A204.1 (cell line): Measurements from ENCODE around the gene CD38.
"Not testable (repeated sequence)": the region's sequence is repeated elsewhere in the genome, so short reads cannot be mapped to it uniquely, and the experiment has no call there.

ENCODE experiments used
- FAIRE-seq: peaks from 2 replicates; lab custom pipeline; 2012; peaks lifted over from hg19 to GRCh38; lab: Jason Lieb, UNC

CD38 gene

GRCh38 chr4:15799701-15800100 lies 21.6 kb downstream of the CD38 start:
- no peak for FAIRE-seq

DNA sequence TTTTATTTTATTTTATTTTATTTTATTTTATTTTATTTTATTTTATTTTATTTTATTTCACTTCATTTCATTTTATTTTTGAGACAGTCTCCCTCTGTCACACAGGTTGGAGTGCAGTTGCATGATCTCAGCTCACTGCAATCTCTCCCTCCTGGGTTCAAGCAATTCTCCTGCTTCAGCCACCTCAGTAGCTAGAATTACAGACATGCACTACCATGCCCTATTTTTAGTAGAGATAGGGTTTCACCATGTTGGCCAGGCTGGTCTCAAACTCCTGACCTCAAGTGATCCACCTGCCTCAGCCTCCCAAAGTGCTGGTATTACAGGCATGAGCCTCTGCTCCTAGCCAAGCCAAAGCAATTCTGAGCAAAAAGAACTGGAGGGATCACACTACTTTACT lies 24.4 kb downstream of the CD38 start:
- FAIRE-seq = not testable (repeated sequence)

DNA sequence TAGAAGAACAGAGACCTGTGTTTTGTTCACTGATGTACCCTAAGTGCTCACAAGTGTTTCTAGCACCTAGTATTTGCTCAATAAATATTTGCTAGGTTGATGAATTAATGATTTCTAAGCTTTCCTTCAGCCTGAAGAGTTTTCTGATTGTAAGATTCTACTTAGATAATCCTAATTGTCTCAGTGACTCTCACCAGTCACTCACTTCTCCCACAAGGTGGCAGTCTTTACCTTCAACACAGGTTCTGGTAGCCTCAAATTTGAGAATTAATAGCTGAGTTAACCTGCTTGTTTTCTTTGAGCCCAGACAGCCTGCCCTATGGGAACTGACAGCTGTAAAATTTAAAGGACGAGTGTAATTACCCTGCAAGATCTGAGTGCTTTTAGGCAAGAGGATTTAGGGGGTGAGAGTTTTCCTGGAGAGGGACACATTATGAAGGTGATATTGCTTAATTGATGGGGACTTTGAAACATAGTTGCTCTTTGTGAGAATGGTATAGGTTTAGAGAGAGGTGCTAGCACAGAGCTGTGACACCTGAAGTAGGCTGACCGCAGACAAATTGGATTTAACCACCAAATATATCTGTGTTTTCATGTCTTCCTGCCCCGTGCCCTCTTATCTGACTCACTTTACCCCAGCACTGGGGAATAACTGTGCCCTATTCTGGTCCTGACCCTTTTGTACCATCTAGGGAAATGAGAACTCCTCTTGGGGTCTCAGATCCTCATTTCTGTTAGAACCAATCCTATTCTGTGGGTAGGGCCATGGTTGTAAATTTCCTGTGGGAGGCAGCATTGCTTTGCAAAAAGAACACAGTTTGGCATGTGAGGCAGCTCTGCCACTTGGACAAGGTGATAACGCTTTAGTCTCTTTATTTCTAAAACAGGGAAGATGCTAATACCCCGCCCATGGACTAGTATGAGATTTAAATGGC lies 27.7 kb downstream of the CD38 start:
- peak; percentile 92 for FAIRE-seq

DNA sequence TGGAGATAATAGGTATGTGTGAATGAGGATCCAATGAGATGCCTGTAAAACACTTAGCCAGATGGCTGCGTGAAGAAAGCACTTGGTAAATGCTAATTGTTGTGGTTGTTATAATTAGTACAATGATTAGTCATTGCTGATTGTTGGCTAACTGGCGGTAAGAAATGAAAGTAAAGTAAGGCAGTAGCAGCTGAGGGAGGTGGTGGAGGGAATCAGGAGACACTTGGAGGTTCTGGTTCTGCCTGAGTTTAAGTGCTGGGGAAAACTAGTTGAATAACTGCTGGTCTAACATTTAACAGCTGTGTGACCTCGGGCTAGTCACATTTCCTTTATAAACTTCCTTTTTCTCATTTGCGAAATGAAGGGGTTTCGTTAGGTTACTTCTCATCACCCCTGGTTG lies 30.9 kb downstream of the CD38 start:
- no peak for FAIRE-seq

- no peak for FAIRE-seq
Observed at GRCh38 chr4:15809466-15809865, 31.3 kb downstream of the CD38 start.

DNA sequence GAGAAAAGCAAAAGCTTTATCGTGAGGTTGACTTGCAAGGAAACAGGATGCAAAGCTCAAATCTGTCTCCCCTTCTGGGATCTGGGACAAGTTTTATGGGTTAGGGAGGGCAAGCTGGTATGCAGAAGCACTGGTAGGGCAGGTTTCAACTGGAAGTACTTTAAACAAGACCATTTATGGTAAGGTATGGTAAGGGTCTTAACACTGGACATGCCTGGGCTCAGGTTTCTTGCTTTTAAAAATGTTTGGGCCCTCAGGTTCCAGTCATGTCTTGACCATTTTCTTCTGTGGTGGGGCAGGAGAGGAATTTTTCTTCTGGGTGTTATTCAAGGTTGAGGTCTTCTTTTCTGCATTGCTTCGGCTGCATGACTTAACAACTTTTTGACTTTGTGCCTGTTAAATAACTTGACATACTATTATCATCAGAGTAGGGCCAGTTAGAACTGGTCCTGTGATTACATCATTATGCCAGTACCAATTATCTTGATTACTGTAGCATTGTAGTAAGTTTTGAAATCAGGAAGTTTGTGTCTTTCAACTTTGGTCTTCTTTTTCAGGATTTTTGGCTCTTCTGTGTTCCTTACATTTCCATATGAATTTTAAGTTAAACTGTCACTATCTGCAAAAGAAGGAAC lies 33.7 kb downstream of the CD38 start:
- no peak for FAIRE-seq

- no peak for FAIRE-seq
Observed at GRCh38 chr4:15832523-15833451, 54.7 kb downstream of the CD38 start.

DNA sequence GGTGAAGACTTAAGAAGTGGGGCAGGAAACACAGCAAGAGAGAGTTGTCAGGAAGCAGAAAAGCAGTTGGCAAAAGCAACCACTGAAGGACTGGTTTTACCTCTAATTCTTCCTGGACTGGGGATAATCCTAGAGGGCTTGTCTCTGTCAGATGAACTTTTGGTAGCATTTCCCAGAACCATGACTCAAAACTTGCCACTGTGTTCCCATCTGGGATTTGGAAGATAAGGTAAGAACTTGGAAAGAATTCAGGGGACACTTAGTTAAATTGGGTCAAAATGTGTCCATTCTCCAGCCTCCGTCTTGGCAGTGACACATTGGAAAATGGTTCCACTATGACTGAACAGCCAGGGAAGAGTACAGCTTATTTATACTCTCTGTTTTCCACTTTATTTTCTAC lies 55.7 kb downstream of the CD38 start:
- no peak for FAIRE-seq

DNA sequence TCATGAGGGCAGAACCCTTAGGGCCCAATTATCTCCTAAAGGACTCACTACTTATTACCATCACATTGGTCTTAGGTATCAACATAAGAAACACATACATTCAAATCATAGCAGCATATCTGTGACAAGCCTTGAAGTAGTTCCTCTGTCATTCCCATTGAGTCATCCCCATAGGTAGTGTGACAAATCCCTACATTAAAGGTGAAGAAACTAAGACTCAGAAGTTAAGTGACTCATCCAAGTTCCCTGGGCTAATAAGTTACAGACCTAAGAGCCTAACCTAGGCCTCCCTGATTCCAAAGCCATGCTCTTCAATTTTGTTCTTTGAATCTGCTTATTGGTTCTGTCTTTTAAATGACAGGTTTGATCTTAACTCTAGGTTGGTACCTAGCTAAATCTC lies 58.2 kb downstream of the CD38 start:
- no peak for FAIRE-seq

- no peak for FAIRE-seq
Observed at GRCh38 chr4:15837591-15837990, 59.5 kb downstream of the CD38 start.

DNA sequence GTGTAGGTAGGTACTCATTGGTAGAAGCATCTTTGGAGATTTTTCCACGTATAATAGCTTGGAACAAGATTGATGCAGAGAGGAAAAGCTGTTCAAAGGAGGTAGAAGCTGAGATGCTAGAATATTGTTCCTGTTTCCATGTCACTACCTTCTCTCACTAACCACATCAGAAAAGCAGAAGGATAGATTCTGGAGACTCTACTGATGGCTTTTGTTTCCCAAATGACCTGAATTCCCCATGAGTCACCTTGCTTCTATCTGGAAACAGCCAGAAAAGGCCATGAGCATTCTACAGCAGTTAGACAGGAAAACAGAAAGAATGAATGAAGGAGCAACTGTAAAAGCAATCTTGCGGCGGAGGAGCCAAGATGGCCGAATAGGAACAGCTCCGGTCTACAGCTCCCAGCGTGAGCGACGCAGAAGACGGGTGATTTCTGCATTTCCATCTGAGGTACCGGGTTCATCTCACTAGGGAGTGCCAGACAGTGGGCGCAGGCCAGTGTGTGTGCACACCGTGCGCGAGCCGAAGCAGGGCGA lies 63.1 kb downstream of the CD38 start:
- not testable (repeated sequence) for FAIRE-seq

DNA sequence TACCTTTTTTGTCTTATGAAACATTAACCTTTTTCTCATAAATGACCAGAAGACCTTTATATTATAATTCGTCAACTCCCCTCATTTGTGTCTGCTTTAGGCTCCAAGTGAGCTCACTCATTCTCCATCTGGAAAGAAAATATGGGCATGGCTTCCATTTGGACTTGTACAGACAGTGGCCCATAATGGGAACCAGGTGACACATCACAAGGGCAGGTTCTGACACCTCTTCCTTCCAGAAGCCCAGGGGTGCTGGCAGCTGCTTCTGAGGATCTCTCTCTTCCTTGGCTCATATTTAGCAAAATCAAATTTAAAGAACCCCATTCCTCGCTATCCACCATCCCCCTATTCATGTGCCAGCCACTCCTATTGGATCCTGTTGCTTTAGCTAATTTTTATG lies 69.6 kb downstream of the CD38 start:
- no peak for FAIRE-seq

- FAIRE-seq = no peak
Observed at GRCh38 chr4:15848191-15848842, 70.2 kb downstream of the CD38 start.

DNA sequence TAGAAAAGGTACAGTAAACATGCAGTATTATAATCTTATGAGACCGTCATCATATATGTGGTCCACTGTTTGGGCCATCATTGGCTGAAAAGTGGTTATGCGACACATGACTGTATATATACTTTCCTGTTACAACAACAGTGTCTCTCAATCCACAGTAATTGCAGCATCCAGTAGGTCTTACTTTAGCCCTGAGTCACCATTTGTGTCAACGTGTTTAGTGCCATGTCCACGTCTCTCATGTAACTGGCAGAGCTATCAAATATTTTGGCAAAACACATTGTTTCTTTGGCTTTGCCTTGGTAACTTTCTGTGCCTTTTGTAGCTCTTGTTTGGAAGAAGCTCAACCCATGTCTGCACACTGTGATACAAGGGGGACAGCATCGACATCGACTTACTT lies 73.8 kb downstream of the CD38 start:
- no peak for FAIRE-seq

- no peak for FAIRE-seq
Observed at GRCh38 chr4:15852524-15852923, 74.4 kb downstream of the CD38 start.

DNA sequence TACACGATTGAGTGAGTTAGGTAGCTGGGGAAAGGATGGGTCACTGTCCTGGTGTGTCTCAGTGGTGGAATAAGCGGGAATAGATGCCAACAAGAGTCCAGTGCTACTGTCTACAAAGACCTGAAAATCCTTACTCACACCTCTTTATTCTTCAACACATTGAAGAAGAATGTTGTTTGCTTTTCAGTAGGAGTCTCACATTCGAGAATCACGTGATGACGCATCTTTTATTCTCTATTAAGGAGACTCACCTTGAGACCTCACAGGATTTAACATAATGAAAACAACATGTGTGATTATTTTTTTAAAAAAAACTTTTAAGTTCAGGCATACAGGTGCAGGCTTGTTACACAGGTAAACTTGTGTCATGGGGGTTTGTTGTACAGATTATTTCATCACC lies 75.2 kb downstream of the CD38 start:
- FAIRE-seq = no peak

DNA sequence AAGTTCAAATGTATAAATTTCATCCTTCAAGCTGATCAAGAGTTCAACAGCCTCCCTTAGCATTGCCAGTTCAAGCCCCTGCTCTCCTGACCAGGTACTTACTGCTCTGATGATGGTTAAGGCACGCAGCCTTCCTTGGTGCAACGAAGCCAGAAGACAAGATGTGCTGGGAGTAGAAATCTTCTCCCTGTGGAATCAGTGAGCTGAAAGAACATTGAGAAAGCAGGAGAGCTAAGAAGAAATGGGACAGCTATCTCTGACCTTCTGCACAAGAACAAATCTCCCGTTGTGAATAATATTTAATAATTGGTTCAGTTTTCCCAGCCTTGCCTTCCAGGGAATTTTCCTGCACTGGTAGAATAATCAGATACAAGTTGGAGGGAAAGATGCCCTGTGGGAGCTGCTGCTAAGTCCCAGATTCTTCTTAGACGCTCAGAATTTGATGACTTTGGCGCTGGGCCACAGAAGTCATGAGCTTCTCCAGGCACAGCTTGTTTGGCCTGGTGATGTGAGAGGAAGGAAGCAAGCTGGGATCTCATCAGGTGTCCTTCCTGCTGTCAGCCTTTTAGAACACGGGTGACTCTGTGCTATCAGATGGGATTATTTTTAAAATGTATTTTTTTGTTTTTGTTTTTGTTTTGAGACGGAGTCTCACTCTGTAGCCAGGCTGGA lies 77.8 kb downstream of the CD38 start:
- no peak for FAIRE-seq

- FAIRE-seq = not testable (repeated sequence)
Observed at GRCh38 chr4:15861198-15861597, 83.1 kb downstream of the CD38 start.

DNA sequence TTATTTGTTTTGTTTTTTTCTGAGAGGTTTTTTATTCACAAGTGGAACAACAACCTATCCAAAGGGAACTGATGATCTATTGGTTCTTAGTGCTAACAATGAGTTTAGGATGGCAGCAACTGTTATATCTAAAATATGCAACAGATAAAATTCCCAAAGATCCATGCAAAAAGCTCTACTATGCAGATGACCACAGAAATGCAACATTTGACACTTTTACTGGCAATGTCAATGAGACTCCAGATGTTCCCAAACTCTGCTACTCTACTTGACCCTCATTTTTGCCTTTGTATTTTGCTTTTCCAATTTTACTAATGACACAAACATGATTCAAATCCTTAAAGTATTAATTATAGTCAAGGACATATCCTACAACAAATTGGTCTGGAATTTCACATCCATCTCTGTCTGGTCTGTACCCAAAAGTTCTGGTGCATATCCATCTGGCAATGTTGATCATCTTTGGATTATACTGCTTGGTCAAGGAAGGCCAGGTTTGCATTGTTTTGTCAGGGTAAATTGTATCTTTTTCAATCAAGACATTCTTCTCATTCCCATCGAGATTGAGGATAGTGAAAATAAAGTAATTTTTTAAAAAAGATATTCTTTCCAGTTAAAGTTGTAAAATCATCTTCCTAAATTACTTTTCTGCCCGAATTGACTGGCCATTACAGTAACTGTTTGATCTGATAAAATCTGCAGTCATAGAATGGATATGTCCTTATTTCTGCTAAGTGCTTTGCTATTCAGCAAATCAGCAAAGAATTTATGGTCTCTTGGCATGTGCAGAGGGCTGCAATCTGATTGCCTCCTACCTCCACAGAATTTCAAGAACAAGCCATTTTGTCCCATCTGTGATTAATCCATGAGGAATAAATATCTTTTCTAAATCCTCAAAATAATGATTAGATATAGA lies 86.8 kb downstream of the CD38 start:
- no peak for FAIRE-seq

GRCh38 chr4:15868111-15868510 lies 90.0 kb downstream of the CD38 start:
- FAIRE-seq = no peak
